ENCODE measurements around the gene SEMA4F. TPM values are rescaled to one million over a fixed set of nuclear protein-coding genes. Genes with fewer than 3 reads are reported as not detected.

SEMA4F gene
- total RNA-seq, 2 donors from 2014 or later: 2.0 to 5.3 TPM

GRCh38 chr2:74728842-74729241 lies 74.8 kb downstream of the SEMA4F start:
- ATAC-seq (no peak), DNase-seq (ENCODE audit: low spot score) (no peak)
- Mint-ChIP-seq H3K4me1 (ENCODE audit: low read depth in 2 of 2) (no peaks in the 10 kb centered on the region), H3K36me3 (no peaks in the 10 kb centered on the region), H3K4me3 (no peak overlapping the region), H3K27ac (no peak overlapping the region), H3K27me3 (peaks cover 13 to 40% of the 10 kb centered on the region in 2 donors), H3K9me3 (no peaks in the 10 kb centered on the region)

- no peak overlapping the region for H3K27ac Mint-ChIP-seq
- no peaks in the 10 kb centered on the region for H3K4me1 Mint-ChIP-seq (ENCODE audit: low read depth in 2 of 2)
- H3K36me3 Mint-ChIP-seq: no peaks in the 10 kb centered on the region
- H3K9me3 Mint-ChIP-seq: no peaks in the 10 kb centered on the region
- H3K4me3 Mint-ChIP-seq: no peak overlapping the region
- DNase-seq (ENCODE audit: low spot score): no peak
- no peak for ATAC-seq
- H3K27me3 Mint-ChIP-seq: peaks cover 19 to 51% of the 10 kb centered on the region in 2 donors
Observed at GRCh38 chr2:74730530-74730929, 76.5 kb downstream of the SEMA4F start.

Other genes starting within 250 kb of the SEMA4F start
- gene C2orf81, start 232.6 kb upstream of the SEMA4F start, total RNA-seq: 1 to 10 TPM; 1.7 to 2.2 TPM
- 10 to 100 TPM; 41.8 to 44.9 TPM for gene WDR54, start 232.5 kb upstream of the SEMA4F start, total RNA-seq
- gene RTKN, start 212.3 kb upstream of the SEMA4F start, total RNA-seq: 10 to 100 TPM in 1 of 2 donors, 1 to 10 TPM in 1; 4.6 to 11.6 TPM
- gene INO80B, start 199.2 kb upstream of the SEMA4F start, total RNA-seq: 10 to 100 TPM; 42.3 to 45.6 TPM
- gene WBP1, start 195.8 kb upstream of the SEMA4F start, total RNA-seq: 10 to 100 TPM; 28.6 to 48.0 TPM
- gene MOGS, start 188.9 kb upstream of the SEMA4F start, total RNA-seq: 100 to 1,000 TPM in 1 of 2 donors, 10 to 100 TPM in 1; 97.9 to 111 TPM
- gene MRPL53, start 181.6 kb upstream of the SEMA4F start, total RNA-seq: 100 to 1,000 TPM in 1 of 2 donors, 10 to 100 TPM in 1; 94.5 to 111 TPM
- gene CCDC142, start 171.2 kb upstream of the SEMA4F start, total RNA-seq: 10 to 100 TPM; 31.8 to 46.5 TPM
- 10 to 100 TPM; 42.8 to 49.0 TPM for gene TTC31, start 171.2 kb upstream of the SEMA4F start, total RNA-seq
- gene LBX2, start 154.6 kb upstream of the SEMA4F start, total RNA-seq: 1 to 10 TPM; 1.3 to 1.5 TPM
- 10 to 100 TPM; 31.3 to 41.3 TPM for gene PCGF1, start 146.6 kb upstream of the SEMA4F start, total RNA-seq
- under 1 TPM; 0.12 to 0.95 TPM for gene TLX2, start 139.8 kb upstream of the SEMA4F start, total RNA-seq
- 1 to 10 TPM in 1 of 2 donors, under 1 TPM in 1; 0.55 to 1.0 TPM for gene DQX1, start 128.0 kb upstream of the SEMA4F start, total RNA-seq
- gene AUP1, start 124.5 kb upstream of the SEMA4F start, total RNA-seq: 100 to 1,000 TPM; 190 to 233 TPM
- 100 to 1,000 TPM in 1 of 2 donors, 10 to 100 TPM in 1; 93.1 to 100 TPM for gene HTRA2, start 124.3 kb upstream of the SEMA4F start, total RNA-seq
- gene LOXL3, start 100.3 kb upstream of the SEMA4F start, total RNA-seq: 1 to 10 TPM; 1.2 to 2.7 TPM
- 10 to 100 TPM; 27.4 to 34.4 TPM for gene DOK1, start 99.5 kb upstream of the SEMA4F start, total RNA-seq
- gene M1AP, start 5.9 kb upstream of the SEMA4F start, total RNA-seq: not detected
- gene HK2, start 179.9 kb downstream of the SEMA4F start, total RNA-seq: 10 to 100 TPM; 71.3 to 78.1 TPM

All from natural killer cell treated with Interleukin-12 subunit alpha and Interleukin-12 subunit beta and Interleukin-15 and Interleukin-18, amount 100 ng/mL, for 72 hours (primary cell).